Activated CD4-positive, alpha-beta T cell treated with anti-CD3 and anti-CD28 coated beads, Interleukin-2, amount 50 U/mL, for 4 hours (primary cell): ENCODE results near the gene IFI27.
"Not testable (repeated sequence)": the region's sequence is repeated elsewhere in the genome, so short reads cannot be mapped to it uniquely, and the experiment has no call there.

ENCODE experiments used
- DNase-seq, 2 experiments: peaks; one replicate each; pipeline ENCODE4 v3.0.0-alpha.2; 2020

Gene IFI27

DNA sequence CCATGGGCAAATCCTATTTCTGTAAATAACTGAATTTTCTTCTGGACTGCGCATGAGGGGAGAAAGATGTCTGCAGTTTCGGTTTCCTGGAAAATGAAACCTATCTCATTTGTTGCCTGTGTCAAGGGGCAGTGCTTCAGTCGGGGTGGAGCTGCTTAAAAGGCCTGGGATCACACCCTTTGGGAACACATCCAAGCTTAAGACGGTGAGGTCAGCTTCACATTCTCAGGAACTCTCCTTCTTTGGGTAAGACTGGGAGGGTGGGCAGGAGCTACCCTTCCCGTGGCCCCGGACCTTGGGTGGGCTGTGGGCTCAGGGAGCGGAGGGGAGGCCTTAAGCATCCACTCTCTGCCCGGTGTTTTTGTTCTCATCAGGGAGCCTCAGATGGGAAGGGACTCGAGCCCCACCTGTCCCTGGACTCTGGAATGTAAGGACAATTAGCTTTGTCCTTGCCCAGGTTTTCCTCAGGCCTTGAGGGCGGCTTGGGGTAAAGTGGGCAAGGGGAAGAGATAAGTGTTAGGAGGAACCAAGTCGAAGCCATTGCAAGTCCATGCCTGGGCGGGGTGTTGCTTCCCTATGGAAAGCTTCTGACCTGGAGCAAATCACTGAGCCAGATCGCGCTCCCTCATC lies at the start of gene IFI27:
TSS of gene IFI27 (plus strand) at position 185 of the 630 bp plus-strand sequence.
- DNase-seq, result no peak

DNA sequence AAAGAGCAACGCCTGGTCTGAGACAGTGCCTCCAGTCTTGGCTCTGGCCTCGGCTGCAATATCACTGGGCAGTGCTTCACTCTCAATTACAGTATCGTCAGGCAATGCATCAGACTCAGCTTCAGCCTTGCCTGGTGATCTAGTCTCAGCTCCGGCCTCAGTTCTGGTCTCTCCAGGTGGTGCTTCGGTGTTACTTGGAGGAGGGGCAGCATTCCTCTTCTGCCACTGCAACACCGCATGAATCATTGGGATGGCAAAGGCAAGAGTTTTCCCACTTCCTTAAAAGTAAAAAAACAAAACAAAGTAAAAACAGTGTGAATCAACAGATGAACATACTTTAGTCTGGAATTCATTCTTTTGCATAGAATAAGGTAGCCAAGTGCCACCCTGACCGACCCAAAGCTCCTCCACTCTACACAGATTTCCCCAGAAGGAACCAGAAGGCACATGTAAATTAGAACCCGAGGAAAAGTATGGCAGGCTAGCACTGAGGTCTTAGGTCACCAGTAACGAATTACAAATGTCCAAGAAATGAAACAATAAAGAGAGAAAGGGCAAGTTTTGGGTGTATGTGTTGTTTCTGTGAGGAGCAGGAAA lies 48.1 kb upstream of the IFI27 start:
- DNase-seq, result no peak

DNA sequence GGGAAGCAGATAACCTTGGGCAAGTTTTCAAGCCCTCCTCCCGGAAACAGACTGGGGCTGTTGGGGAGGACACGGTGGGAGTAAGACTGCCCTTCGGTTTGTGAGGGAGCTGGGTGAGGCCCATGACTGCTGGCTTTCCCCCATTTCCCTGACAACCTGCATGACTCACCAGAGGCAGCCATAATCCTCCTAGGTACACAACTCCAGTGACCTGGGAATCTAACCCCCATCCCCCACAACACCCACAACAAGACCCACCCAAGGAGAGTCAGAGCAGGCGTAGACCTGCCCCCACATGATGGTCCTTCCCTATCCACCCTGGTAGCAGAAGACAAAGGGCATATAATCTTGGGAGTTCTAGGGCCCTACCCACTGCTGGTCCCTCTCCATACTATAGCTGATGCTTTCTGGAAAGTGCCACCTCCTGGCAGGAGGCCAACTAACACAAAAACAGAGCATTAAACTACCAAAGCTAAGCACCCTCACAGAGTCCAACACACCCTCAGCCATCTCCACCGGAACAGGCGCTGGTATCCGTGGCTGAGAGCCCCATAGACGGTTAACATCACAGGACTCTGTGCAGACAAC lies 44.4 kb upstream of the IFI27 start:
- DNase-seq, result no peak

DNA sequence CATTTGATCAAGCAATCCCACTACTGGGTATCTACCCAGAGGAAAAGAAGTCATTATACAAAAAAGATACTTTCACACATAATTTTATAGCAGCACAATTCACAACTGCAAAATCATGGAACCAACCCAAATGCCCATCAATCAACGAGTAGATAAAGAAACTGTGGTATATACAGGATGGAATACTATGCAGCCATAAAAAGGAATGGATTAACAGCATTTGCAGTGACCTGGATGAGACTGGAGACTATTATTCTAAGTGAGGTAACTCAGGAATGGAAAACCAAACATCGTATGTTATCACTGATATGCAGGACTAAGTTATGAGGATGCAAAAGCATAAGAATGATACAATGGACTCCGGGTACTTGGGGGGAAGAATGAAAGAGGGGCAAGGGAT lies 38.5 kb upstream of the IFI27 start:
- not testable (repeated sequence) for DNase-seq

DNA sequence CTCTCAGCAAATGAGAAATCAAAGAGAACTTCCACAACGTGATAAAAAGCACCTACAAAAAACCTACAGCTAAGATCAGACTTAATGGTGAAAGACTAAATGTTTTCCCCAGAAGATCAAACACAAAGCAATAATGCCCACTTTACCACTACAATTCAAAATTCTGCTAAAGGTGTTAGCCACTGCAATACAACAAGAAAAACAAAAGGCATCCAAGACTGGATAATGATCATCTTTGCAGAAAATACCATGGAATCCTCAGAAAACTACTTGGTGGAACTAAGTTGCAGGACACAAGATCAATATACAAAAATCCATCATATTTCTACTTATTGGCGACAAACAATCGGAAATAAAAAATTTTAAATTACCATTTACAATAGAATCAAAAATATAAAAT lies 36.0 kb upstream of the IFI27 start:
- no peak for DNase-seq

DNA sequence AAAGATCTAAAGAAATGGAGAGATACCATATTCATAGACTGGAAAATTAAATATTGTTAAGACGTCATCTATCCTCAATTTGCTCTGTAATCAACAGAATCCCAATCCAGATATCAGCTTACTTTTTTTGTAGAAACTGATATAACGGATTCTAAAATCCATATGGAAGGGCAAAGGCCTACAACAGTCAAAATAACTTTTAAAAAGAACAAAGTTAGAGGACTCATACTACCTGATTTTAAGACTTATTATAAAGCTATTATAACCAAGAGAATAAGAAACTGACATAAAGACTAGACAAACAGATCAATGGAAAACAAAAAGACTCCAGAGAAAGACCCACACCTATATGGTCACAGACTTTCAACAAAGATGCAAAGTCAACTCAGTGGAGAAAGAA lies 35.5 kb upstream of the IFI27 start:
- no peak for DNase-seq

DNA sequence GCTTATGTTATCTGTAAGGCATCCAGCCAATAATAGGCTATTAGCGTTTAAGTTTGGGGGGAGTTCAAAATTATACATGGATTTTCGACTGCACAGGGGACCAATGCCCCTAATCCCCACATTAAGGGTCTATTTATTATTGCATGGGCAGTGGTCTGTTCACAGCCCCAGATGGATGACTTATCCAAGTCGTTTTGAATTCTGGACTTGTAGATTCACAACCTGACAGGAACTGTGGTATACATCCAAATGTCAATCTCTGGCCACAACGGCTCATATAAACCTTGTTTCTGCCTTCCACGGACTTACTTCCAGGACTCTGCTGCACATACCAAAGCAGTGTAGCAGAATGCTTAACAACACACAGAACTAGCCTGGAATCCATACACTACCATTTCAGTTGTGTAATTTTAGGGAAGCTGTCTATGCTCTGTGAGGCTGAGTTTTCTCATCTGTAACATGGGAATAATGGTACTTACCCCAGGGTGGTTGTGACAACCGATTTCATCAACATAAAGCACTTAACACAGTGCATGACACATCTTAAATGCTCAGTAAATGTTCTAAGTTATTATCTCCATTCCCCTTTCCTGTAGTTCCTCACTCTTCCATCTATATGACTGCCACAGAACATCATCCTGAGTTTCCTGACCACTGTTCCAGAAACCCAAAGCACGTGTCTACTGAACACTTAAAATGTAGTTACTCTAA lies 33.3 kb upstream of the IFI27 start:
- no peak for DNase-seq

DNA sequence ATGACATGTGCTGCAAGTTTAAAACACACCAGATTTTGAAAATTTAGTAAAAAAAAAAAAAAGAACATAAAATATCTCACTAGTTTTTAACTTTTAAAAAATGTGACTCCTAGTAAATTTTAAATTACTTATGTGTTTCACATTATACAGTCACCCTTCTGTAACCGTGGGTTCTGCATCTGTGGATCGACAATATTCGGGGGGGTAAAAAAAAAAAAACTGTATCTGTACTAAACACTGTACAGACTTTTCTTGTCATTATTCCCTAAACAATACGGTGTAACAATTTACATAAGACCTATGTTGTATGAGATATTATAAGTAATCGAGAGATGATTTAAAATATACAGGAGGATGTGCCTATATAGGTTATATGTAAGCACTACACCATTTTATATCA lies 32.7 kb upstream of the IFI27 start:
- DNase-seq, result no peak

DNA sequence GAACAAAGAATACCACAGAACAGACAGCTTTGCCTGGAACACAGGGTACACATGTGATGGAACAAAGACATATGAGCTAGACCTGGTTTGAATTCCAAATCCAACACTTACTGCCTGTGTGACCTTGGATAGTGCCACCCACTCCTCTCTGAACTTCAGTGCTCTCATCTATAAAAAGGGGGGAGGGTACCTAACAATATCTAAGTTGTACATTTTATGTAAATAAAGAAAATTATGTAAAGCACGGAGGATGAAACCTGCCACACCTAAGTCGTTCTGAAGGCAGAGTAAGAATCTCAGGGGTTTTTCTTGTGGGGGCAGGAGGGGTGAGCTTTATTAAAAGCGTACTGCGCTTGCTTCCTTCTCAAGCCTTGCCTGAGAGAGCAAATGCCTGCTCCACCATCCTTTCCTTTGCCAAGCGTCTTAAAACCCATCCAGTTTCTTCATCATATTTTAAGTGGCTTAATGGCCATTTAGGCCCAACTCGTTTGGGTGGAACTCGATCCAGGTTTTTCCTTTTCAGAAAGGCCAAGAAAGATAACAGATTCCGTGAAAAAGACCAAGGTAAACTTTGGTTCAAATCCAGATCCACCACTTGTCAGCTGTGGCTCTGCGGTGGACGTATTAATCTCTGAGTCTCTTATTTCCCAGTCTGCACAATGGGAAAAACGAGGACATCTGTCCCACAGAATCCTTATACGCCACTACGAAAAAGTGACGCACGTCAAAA lies 30.5 kb upstream of the IFI27 start:
- no peak for DNase-seq

DNA sequence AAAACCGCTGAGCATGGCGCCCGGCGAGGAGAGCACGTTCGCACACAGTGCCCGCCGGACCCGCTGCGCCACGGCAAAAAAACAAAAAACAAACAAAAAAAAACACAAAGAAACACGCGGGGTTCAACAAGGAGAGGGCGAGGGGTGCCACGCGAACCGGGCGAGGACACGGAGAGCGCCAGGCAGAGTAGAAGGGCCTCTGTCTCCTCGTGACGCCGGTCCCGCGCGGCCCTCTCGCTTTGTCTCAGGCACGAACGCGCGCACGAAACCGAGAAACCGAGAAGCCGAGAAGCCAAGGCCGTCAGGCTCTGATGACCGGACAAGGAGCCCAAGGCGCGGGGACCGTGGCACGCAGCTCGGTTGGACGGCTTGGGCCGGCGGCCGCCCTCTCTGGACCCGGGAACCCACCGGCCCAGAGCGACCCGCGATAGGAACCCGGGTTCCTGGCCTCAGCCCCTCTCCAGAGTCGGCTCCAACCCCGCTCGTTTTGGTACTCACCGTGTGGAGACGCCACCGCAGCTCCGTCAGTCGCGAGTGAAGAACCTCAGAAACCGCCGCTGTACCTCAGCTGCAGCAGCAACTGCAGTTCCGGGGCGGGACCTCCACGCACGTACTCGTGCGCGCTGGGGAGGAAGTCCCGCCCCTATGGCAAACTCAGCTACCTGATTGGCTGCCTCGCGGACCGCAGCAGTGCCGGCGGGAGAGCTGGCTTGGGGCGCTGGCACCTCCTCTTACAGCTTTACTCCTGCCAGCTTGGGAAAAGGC lies 29.7 kb upstream of the IFI27 start, which contains the start of the genes DDX24 and IFI27L1:
TSS of gene DDX24 (minus strand) at position 582 of the 765 bp plus-strand sequence. CDS start 1,460 bp downstream, outside the sequence.
TSS of gene IFI27L1 (plus strand) at position 690 of the 765 bp plus-strand sequence. CDS start 15,628 bp downstream, outside the sequence.
- DNase-seq, result peak; percentile 95 to 96

DNA sequence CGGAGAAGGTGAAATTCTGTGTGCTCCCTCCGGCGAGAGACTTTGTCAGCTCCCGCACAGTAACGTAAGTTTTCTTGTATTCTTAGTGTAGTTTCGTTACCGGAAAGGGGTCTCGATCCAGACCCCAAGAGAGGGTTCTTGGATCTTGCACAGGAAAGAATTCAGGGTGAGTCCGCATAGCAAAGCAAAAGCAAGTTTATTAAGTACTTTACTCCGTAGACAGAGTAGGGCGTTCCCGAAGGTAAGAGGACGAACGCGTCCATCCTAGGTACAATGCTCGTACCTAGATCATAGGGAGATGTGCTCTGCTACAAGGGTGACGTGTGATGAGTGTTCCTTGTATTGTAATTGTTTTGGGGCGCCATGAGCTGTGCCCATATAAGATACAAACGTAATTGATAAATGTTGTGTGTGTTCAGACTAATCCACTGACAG lies 29.1 kb upstream of the IFI27 start:
- DNase-seq, result no peak

DNA sequence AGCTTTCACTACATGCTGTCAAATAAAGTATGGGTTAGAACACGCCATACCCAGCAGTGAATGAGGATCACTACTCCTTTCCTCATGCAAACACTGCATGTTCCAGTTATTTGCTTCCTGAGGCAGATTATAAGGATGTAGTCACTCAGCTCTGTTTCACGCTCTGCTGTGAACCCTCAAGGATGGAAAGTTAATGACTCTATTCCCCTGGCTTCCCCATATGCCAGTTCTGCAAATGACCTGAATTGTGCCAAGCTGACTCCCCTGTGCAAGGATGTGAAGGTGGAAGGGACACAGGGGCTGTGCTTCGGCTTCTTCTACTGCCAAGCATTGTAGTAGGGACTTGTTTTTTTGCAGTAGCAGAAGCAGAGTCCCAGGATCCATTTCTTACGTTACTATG lies 22.6 kb upstream of the IFI27 start:
- no peak for DNase-seq

DNA sequence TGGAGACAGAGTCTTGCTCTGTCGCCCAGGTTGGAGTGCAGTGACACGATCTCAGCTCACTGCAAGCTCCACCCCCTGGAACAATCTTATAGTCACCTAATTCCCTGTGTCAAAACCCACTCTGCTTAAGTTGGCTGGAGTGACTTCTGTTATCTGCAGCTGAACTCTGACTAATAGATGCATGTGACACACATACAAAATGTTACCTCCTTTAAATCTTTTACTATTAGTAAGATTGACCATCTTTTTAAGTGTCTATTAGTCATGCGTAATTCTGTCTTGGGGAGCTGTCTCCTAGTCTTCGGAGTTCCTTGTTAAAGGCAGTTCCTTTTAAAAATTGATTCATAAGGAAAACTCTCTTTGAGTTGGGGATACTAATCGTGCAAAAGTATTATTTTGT lies 22.0 kb upstream of the IFI27 start:
- no peak for DNase-seq

DNA sequence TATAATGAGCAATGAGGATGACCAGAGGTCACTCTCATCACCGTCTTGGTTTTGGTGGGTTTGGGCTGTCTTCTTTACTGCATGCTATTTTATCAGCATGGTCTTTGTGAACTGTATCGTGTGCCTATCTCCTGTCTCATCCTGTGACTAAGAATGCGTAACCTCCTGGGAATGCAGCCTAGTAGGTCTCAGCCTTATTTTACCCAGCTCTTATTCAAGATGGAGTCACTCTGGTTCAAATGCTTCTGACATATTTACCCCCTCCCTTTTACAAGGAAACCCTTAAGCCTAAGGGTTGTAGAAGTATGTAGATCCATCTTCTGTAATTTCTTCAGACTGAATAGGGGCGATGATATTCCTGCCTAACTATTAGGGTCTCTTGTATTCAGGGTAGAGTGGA lies 21.1 kb upstream of the IFI27 start:
- no peak for DNase-seq

DNA sequence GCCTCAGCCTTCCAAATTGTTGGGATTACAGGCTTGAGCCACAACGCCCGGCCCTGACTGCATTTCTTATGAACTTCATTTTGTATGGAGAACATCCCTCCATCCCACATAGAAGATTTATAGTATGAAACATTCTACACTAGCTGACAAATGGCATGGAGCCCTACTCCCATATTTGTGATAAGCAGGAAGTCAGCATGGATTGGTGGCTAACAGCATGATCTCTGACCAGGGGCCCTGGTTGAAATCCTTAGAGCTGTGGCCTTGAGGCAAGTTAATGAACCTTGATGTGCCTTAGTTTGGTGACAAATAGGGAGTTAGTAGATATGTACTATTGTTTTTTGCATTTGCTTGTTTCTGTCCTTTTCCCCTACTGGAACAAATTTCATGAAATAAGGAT lies 17.1 kb upstream of the IFI27 start:
- DNase-seq, result no peak

DNA sequence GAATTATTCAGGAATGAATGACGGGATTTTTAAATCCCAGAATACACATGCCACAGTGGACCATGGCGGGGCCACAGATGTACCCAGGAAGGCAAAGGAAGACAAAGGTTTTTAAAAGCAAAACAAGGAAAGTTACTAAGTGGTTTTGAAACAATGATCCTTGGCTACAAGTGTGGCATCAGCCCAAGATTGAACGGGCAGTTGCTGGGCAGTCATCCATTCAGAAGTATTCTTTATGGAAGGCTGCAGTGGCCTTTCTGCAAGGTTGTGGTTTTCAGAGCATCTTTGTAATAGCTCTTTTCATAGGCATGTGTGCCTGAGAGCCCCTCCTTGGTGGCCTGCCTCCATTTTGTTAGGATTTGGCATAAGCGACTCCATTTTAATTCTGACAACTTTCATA lies 13.4 kb upstream of the IFI27 start:
- no peak for DNase-seq

DNA sequence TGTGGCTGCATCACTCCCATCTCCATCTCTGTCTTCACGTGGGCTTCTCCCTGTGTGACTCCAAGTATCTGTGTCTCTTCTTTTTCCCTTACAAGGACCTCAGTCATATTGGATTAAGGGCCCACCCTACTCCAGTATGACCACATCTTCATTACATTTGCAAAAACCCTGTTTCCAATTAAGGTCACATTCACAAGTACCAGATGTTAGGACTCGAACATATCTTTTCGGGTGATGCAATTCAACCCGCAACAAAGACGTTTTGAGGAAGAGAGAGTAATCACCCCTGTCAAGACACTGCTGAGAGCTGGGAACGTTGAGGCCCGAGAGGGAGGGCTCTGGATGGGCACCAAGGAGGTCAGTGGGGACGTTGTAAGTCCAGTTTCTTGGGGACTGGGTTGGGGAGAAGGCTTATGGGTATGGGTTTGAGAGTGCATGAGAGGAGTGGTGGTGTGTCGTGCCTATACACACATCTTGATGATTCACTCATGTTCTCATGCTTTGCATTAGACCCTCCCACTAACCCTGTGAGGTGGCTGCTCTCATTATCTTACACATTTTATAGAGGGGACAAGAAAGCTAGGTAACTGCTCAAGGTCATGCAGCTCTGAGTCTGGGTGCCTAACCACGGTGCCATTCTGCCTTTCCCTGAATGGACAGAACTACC lies 12.1 kb upstream of the IFI27 start:
- no peak for DNase-seq

DNA sequence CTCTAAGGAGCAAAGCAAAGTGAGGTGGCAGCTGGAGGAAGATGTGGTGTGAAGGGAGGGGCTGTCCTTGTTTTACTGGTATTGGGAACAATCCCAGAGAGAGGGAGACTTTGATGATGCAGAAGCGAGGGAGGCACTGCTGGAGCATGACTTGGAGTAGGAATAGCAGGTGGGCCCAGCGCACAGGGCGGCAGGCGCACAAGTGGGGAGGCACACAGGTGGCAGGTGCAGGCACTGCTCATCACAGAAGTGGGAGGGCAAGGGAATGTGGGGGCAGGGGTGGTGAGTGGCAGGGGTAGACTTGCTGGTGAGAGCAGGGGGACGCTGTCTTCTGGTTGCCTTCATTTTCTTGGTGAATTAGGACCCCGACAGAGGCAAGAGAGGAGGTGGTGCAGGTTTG lies 11.5 kb upstream of the IFI27 start:
- DNase-seq, result no peak

DNA sequence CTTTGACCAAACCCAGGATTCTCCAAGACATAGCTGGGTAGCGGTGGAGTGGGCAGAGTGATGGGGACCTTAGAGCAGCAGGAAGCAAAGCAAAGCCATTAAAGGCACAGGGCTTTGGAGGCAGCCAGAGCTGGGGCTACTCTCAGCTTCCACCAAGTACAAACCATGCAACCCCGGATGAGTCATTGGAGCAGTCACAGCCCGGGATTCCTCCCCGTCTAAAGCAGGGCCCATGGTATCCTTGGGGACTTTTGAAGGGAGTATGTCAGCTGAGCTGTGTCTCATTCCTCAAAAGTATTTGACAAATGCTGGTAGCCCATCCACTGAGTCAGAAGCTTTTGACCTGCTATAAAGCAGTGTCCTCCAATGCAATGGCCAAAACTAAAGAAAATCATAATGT lies 9.7 kb upstream of the IFI27 start:
- DNase-seq, result no peak

DNA sequence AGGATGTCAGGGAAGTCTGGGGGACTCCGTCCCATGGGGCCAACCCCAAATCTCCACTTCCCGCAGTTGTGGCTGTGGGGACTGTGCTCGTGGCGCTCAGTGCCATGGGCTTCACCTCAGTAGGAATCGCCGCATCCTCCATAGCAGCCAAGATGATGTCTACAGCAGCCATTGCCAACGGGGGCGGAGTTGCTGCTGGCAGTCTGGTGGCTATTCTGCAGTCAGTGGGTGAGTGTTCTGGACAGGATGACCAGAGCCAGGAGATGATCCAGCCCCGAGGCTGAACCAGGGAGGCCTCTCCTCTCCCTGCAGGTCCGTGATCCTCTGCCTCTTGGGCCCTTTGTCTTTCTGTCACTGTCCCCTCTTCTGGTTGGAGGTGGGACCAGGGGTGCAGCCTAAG lies 8.8 kb upstream of the IFI27 start:
- no peak for DNase-seq

DNA sequence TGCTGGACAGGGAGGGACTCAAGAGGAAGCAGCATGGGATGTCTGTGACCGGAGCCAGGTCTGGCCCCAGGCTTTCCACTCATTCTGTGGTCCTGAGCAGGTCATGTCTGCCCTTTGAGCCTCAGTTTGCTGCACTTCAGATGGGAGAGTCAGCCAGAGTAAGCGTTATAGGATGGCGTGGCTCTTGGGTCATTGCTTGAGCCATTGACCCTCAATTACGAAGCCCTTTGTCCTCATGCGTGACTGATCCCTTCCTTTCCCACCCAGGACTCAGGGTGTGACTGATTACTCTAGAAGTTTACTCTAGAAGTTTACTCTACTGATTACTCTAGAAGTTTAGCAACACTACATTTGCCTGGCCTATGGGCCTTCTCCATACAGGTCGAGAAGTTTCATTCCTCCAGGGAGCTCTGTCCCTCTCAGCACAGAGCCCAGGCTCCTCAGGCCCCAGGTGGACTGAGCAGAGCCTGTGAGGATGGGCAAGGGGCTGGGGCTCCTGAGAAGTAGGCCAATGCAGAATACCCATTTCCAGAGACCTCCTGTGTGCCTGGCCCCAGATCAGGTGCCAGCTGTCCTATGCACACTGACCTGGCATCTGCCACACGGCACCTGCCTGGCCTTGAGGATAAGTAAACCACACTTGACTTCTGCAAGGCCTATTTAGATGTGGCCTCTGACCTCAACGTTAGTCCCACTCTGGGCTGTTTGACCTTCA lies 7.6 kb upstream of the IFI27 start:
- no peak for DNase-seq
